Ascending aorta (tissue), 2 donors: ENCODE measurements around the gene DHRS7. TPM values are rescaled to one million over a fixed set of nuclear protein-coding genes. Genes with fewer than 3 reads are reported as not detected.
A peak's percentile ranks its signal among the peaks of the same experiment; 100 is the strongest.

Experiments
- DNase-seq, 2 donors: peaks; one replicate each; pipeline ENCODE4 v3.0.0-alpha.2; 2019; ENCODE audit warnings: low spot score in 2 of 2
- H3K27ac ChIP-seq, 2 donors: fragments of 200-600 bp; sonication (generic); one replicate each; pipeline ENCODE4 v1.5.1; 2016 to 2017; ENCODE audit warnings: mild to moderate bottlenecking in 1 of 2
- H3K27me3 ChIP-seq: fragments of 200-600 bp; sonication (generic); one replicate; pipeline ENCODE4 v1.5.1; 2017
- H3K36me3 ChIP-seq, 2 donors: fragments of 200-600 bp; sonication (generic); one replicate each; pipeline ENCODE4 v1.5.1; 2016
- H3K4me1 ChIP-seq, 2 donors: fragments of 200-600 bp; sonication (generic); one replicate each; pipeline ENCODE4 v1.5.1; 2016 to 2017; ENCODE audit warnings: mild to moderate bottlenecking in 1 of 2
- H3K4me3 ChIP-seq, 2 donors: fragments of 200-600 bp; sonication (generic); one replicate each; pipeline ENCODE4 v1.5.1; 2016 to 2017; ENCODE audit warnings: mild to moderate bottlenecking in 1 of 2
- H3K9me3 ChIP-seq, 2 donors: fragments of 200-600 bp; sonication (generic); one replicate each; pipeline ENCODE4 v1.5.1; 2016
- CTCF ChIP-seq, 3 experiments: fragments of 200-600 bp in 2 of 3; fragments of 450-650 bp in 1 of 3; sonication (generic) in 2 of 3; IDR thresholded peaks; one replicate each; pipeline ENCODE4 v1.5.1; 2016 to 2019; ENCODE audit warnings: antibody characterized with exemption in 3 of 3, mild to moderate bottlenecking in 1 of 3, moderate library complexity in 1 of 3
- intact Hi-C: fragments of 100-400 bp; cut with DNase I; formaldehyde crosslinking; loops from one replicate; pipeline ENCODE4 v1.15.1; 2023
- total RNA-seq: library from RNA; depleted of rRNA; stranded (reverse); fragments of >200 nt; gene quantifications from one replicate; pipeline ENCODE4 v1.1.0, GENCODE V29; 2016

DHRS7 gene
- total RNA-seq, 1 donor from 2014 or later, result 34.8 TPM

GRCh38 chr14:60189923-60190840, 25.0 kb upstream of the DHRS7 start:
- intact Hi-C loops, result no loop called here
- no peak overlapping the region for H3K27ac ChIP-seq
- H3K4me3 ChIP-seq, result no peak overlapping the region
- no peaks in the 10 kb centered on the region for H3K4me1 ChIP-seq
- no peaks in the 10 kb centered on the region for H3K27me3 ChIP-seq
- TF ChIP-seq CTCF (IDR thresholded peaks at IDR 0.05), result no peak
- no peak for DNase-seq
- H3K9me3 ChIP-seq, result no peaks in the 10 kb centered on the region
- no peaks in the 10 kb centered on the region for H3K36me3 ChIP-seq

DNA sequence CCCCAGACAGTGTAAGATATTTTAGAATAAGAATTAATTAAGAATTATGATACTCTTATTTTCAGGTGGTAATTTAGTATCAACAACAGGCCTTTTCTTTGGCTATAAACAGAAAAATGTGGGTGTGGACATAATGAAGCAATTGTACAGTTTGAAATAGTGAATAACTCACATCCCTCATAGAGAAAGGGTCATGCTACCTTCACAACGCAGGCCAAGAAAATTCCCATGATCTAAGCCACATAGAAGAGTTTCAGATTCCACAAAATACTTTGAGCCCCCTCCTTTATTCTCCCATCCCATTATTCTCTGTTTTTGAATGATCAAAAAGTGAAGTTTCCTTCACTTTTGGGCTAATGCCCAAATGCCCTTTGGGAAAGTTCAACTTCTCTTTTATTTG, 23.5 kb upstream of the DHRS7 start:
- H3K27ac ChIP-seq, result no peak overlapping the region
- DNase-seq, result no peak
- TF ChIP-seq CTCF (IDR thresholded peaks at IDR 0.05), result no peak
- H3K4me3 ChIP-seq, result no peak overlapping the region
- intact Hi-C loops, result no loop called here
- H3K27me3 ChIP-seq, result no peaks in the 10 kb centered on the region
- no peaks in the 10 kb centered on the region for H3K36me3 ChIP-seq
- H3K4me1 ChIP-seq, result peaks cover 0 to under 1% of the 10 kb centered on the region in 2 donors
- no peaks in the 10 kb centered on the region for H3K9me3 ChIP-seq

DNA sequence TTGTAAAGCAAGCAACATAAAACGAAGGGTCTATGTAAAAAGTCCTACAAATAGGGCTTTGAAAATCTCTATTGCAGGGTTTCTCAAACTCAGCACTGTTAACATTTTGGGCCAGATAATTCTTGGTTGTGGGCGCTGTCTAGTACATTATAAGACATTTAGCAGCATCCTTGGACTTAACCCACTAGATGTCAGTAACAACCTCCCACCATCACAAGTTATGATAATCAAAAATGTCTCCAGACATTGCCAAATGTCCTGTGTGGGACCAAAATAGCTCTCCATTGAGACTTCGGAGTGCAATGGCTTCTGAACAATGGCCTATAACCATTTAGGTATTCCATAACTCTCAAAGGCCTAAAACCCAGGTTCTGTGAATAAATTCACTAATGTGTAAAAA, 22.9 kb upstream of the DHRS7 start:
- H3K27ac ChIP-seq, result no peak overlapping the region
- no peak for DNase-seq
- no peaks in the 10 kb centered on the region for H3K9me3 ChIP-seq
- intact Hi-C loops, result no loop called here
- TF ChIP-seq CTCF (IDR thresholded peaks at IDR 0.05), result no peak
- H3K4me1 ChIP-seq, result peaks cover 0 to 3% of the 10 kb centered on the region in 2 donors
- H3K27me3 ChIP-seq, result no peaks in the 10 kb centered on the region
- no peaks in the 10 kb centered on the region for H3K36me3 ChIP-seq
- no peak overlapping the region for H3K4me3 ChIP-seq

- no peaks in the 10 kb centered on the region for H3K9me3 ChIP-seq
- intact Hi-C loops, result loop anchor here (1.0 kb wide), 2 partner anchors 121 to 220 kb away; no protein-coding TSS in a partner anchor
- H3K27me3 ChIP-seq, result no peaks in the 10 kb centered on the region
- H3K27ac ChIP-seq, result no peak overlapping the region
- no peaks in the 10 kb centered on the region for H3K36me3 ChIP-seq
- no peak for DNase-seq
- no peak for TF ChIP-seq CTCF (IDR thresholded peaks at IDR 0.05)
- H3K4me3 ChIP-seq, result no peak overlapping the region
- peaks cover 0 to 3% of the 10 kb centered on the region in 2 donors for H3K4me1 ChIP-seq
Measured at GRCh38 chr14:60184905-60185555, 19.8 kb upstream of the DHRS7 start.

GRCh38 chr14:60184146-60184904, 19.1 kb upstream of the DHRS7 start:
- peaks cover 0 to 3% of the 10 kb centered on the region in 2 donors for H3K4me1 ChIP-seq
- peak; percentile 72 to 81 (median 75) for TF ChIP-seq CTCF (IDR thresholded peaks at IDR 0.05)
- DNase-seq, result no peak
- intact Hi-C loops, result loop anchor here (1.0 kb wide), 2 partner anchors 120 to 219 kb away; no protein-coding TSS in a partner anchor
- no peaks in the 10 kb centered on the region for H3K36me3 ChIP-seq
- peak overlapping the region; percentile 55 to 65 for H3K4me3 ChIP-seq
- no peaks in the 10 kb centered on the region for H3K9me3 ChIP-seq
- H3K27ac ChIP-seq, result peak overlapping the region; percentile 39 to 45
- no peaks in the 10 kb centered on the region for H3K27me3 ChIP-seq
